Epithelial cell of proximal tubule (primary cell): Measurements from ENCODE around the gene CPNE7. TPM values are rescaled to one million over a fixed set of nuclear protein-coding genes. Genes with fewer than 3 reads are reported as not detected.

Experiments used
- DNase-seq: peaks from one replicate; pipeline ENCODE4 v3.0.0-alpha.2; 2011; ENCODE audit warnings: low read depth
- H3K4me3 ChIP-seq: 2 replicates; pipeline ENCODE4 v1.5.1; 2011; ENCODE audit warnings: low read depth, mild to moderate bottlenecking, low read length
- CTCF ChIP-seq: conservative IDR thresholded peaks from 2 replicates; pipeline ENCODE4 v1.5.1; 2012; ENCODE audit warnings: low read depth, mild to moderate bottlenecking, low read length
- total RNA-seq: library from RNA; depleted of rRNA; stranded (reverse); fragments of >200 nt; gene quantifications from 2 replicates; pipeline ENCODE4 v1.2.3, GENCODE V29; 2015

Gene CPNE7
- total RNA-seq, 1 donor from 2014 or later, result 20.2 TPM

GRCh38 chr16:89561884-89562599 is 13.5 kb upstream of the CPNE7 start:
- DNase-seq, result no peak
- H3K4me3 ChIP-seq, result peak overlapping the region; percentile 94
- no peak for TF ChIP-seq CTCF

- no peak for TF ChIP-seq CTCF
- DNase-seq, result no peak
- H3K4me3 ChIP-seq, result peak overlapping the region; percentile 11
These were observed 12.6 kb upstream of the CPNE7 start for GRCh38 chr16:89562939-89563338.

DNA sequence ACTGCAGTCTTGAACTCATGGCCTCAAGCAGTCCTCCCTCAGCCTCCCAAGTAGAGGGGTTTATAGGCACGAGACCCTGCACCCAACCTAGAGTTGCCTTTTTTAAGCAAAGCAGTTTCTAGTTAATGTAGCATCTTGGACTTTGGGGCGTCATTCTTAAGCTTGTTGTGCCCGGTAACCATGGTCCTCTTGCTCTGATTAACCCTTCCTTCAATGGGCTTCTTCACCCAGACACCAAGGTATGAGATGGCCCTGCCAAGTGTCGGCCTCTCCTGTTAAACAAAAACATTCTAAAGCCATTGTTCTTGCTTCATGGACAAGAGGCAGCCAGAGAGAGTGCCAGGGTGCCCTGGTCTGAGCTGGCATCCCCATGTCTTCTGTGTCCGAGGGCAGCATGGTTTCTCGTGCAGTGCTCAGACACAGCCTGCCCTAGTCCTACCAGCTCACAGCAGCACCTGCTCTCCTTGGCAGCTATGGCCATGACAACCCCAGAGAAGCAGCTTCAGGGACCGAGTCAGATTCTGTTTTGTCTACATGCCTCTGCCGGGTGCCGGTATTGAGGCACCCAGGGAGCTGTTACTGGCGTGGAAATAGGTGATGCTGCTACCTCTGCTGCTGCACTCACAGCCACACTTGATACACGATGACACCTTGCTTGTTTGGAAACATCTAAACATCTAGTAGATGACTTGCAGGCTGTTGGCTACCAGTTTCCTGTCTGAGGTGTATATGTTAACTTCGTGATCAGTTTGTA is 11.7 kb upstream of the CPNE7 start:
- no peak for DNase-seq
- H3K4me3 ChIP-seq, result no peak overlapping the region
- no peak for TF ChIP-seq CTCF

DNA sequence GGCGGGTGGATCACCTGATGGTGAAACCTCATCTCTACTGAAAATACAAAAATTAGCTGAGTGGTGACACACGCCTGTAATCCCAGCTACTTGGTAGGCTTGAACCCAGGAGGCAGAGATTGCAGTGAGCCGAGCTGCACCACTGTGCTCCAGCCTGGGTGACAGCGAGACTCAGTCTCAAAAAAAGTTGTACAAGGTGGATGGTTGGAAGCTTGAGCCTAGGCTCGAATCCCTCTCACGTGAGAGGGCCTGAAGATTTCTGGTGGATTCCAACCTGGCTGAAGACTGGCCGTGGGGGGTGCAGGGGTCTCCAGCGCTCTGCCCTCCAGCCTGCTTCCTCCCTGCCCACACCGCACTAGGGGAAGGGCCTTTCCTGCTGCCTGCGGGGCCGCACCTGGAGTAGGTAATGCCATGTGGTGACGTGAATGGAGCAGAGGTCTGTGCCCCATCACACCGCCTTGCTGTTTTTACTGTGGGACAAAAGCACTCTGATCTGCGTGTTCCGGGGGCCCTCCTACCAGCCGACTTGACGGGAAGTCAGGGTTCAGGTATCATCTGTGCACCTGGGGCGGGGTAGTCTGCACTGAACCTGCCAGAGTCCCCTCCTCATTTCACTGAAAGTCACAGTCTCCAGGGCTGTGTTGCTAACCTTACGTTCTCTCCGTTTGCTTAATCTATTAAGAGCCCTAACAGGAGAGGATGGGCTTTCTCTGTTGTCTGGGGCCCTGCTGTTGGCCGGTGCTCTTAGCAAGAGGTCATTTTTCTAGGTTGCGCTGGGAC is 10.9 kb upstream of the CPNE7 start:
- no peak for TF ChIP-seq CTCF
- DNase-seq, result no peak
- H3K4me3 ChIP-seq, result no peak overlapping the region

GRCh38 chr16:89565256-89565505 is 10.4 kb upstream of the CPNE7 start:
- no peak for DNase-seq
- no peak for TF ChIP-seq CTCF
- H3K4me3 ChIP-seq, result peak overlapping the region; percentile 46

- peak; percentile 80 for TF ChIP-seq CTCF
- peak overlapping the region; percentile 46 for H3K4me3 ChIP-seq
- no peak for DNase-seq
These were observed 9.8 kb upstream of the CPNE7 start for GRCh38 chr16:89565506-89566372.
